Measurements from ENCODE around the gene ABI3BP.

Gene ABI3BP

GRCh38 chr3:100796556-100796955 lies 196.7 kb downstream of the ABI3BP start:
- Histone ChIP-seq H3K27ac (ENCODE audit: low read depth, low read length) (no peak overlapping the region), H3K27me3 (ENCODE audit: control insufficient read depth, insufficient read depth, low read length) (no peaks in the 10 kb centered on the region), H3K4me1 (ENCODE audit: control insufficient read depth, insufficient read depth, low read length) (no peaks in the 10 kb centered on the region), H3K9ac (ENCODE audit: low read length) (no peak overlapping the region), H3K4me3 (ENCODE audit: low read length) (no peak overlapping the region), H3K36me3 (ENCODE audit: control insufficient read depth, insufficient read depth, low read length) (no peaks in the 10 kb centered on the region)

GRCh38 chr3:100789579-100789978 lies 203.6 kb downstream of the ABI3BP start:
- Histone ChIP-seq H3K4me1 (ENCODE audit: control insufficient read depth, insufficient read depth, low read length) (no peaks in the 10 kb centered on the region), H3K4me3 (ENCODE audit: low read length) (no peak overlapping the region), H3K27me3 (ENCODE audit: control insufficient read depth, insufficient read depth, low read length) (no peaks in the 10 kb centered on the region), H3K27ac (ENCODE audit: low read depth, low read length) (no peak overlapping the region), H3K9ac (ENCODE audit: low read length) (no peak overlapping the region), H3K36me3 (ENCODE audit: control insufficient read depth, insufficient read depth, low read length) (no peaks in the 10 kb centered on the region)

GRCh38 chr3:100783619-100784018 lies 209.6 kb downstream of the ABI3BP start:
- no peak overlapping the region for H3K27ac ChIP-seq (ENCODE audit: low read depth, low read length)
- peaks cover 5% of the 10 kb centered on the region for H3K4me1 ChIP-seq (ENCODE audit: control insufficient read depth, insufficient read depth, low read length)
- H3K36me3 ChIP-seq (ENCODE audit: control insufficient read depth, insufficient read depth, low read length) = no peaks in the 10 kb centered on the region
- no peak overlapping the region for H3K9ac ChIP-seq (ENCODE audit: low read length)
- H3K27me3 ChIP-seq (ENCODE audit: control insufficient read depth, insufficient read depth, low read length) = no peaks in the 10 kb centered on the region
- H3K4me3 ChIP-seq (ENCODE audit: low read length) = no peak overlapping the region

- no peak overlapping the region for H3K4me3 ChIP-seq (ENCODE audit: low read length)
- peak overlapping the region; percentile 52 for H3K27ac ChIP-seq (ENCODE audit: low read depth, low read length)
- peaks cover 5% of the 10 kb centered on the region for H3K4me1 ChIP-seq (ENCODE audit: control insufficient read depth, insufficient read depth, low read length)
- no peaks in the 10 kb centered on the region for H3K27me3 ChIP-seq (ENCODE audit: control insufficient read depth, insufficient read depth, low read length)
- no peaks in the 10 kb centered on the region for H3K36me3 ChIP-seq (ENCODE audit: control insufficient read depth, insufficient read depth, low read length)
- no peak overlapping the region for H3K9ac ChIP-seq (ENCODE audit: low read length)
These were observed 210.3 kb downstream of the ABI3BP start for GRCh38 chr3:100782906-100783305.

GRCh38 chr3:100782348-100782747 lies 210.9 kb downstream of the ABI3BP start:
- Histone ChIP-seq H3K9ac (ENCODE audit: low read length) (no peak overlapping the region), H3K4me3 (ENCODE audit: low read length) (no peak overlapping the region), H3K4me1 (ENCODE audit: control insufficient read depth, insufficient read depth, low read length) (peaks cover 5% of the 10 kb centered on the region), H3K27ac (ENCODE audit: low read depth, low read length) (peak overlapping the region; percentile 14), H3K27me3 (ENCODE audit: control insufficient read depth, insufficient read depth, low read length) (no peaks in the 10 kb centered on the region), H3K36me3 (ENCODE audit: control insufficient read depth, insufficient read depth, low read length) (no peaks in the 10 kb centered on the region)

GRCh38 chr3:100781301-100781700 lies 211.9 kb downstream of the ABI3BP start:
- Histone ChIP-seq H3K27me3 (ENCODE audit: control insufficient read depth, insufficient read depth, low read length) (no peaks in the 10 kb centered on the region), H3K9ac (ENCODE audit: low read length) (no peak overlapping the region), H3K36me3 (ENCODE audit: control insufficient read depth, insufficient read depth, low read length) (no peaks in the 10 kb centered on the region), H3K4me3 (ENCODE audit: low read length) (no peak overlapping the region), H3K4me1 (ENCODE audit: control insufficient read depth, insufficient read depth, low read length) (peaks cover 5% of the 10 kb centered on the region), H3K27ac (ENCODE audit: low read depth, low read length) (no peak overlapping the region)

- Histone ChIP-seq H3K27me3 (ENCODE audit: control insufficient read depth, insufficient read depth, low read length) (no peaks in the 10 kb centered on the region), H3K36me3 (ENCODE audit: control insufficient read depth, insufficient read depth, low read length) (no peaks in the 10 kb centered on the region), H3K4me1 (ENCODE audit: control insufficient read depth, insufficient read depth, low read length) (peaks cover 5% of the 10 kb centered on the region), H3K4me3 (ENCODE audit: low read length) (no peak overlapping the region), H3K27ac (ENCODE audit: low read depth, low read length) (no peak overlapping the region), H3K9ac (ENCODE audit: low read length) (no peak overlapping the region)
These were observed 213.1 kb downstream of the ABI3BP start for GRCh38 chr3:100780071-100780622.

- H3K4me1 ChIP-seq (ENCODE audit: control insufficient read depth, insufficient read depth, low read length) = peaks cover 5% of the 10 kb centered on the region
- H3K27ac ChIP-seq (ENCODE audit: low read depth, low read length) = no peak overlapping the region
- H3K36me3 ChIP-seq (ENCODE audit: control insufficient read depth, insufficient read depth, low read length) = no peaks in the 10 kb centered on the region
- no peak overlapping the region for H3K9ac ChIP-seq (ENCODE audit: low read length)
- H3K4me3 ChIP-seq (ENCODE audit: low read length) = no peak overlapping the region
- H3K27me3 ChIP-seq (ENCODE audit: control insufficient read depth, insufficient read depth, low read length) = no peaks in the 10 kb centered on the region
These were observed 213.7 kb downstream of the ABI3BP start for GRCh38 chr3:100779480-100779879.

- H3K36me3 ChIP-seq (ENCODE audit: control insufficient read depth, insufficient read depth, low read length) = no peaks in the 10 kb centered on the region
- H3K27ac ChIP-seq (ENCODE audit: low read depth, low read length) = no peak overlapping the region
- H3K4me1 ChIP-seq (ENCODE audit: control insufficient read depth, insufficient read depth, low read length) = peaks cover 1% of the 10 kb centered on the region
- no peak overlapping the region for H3K9ac ChIP-seq (ENCODE audit: low read length)
- no peak overlapping the region for H3K4me3 ChIP-seq (ENCODE audit: low read length)
- no peaks in the 10 kb centered on the region for H3K27me3 ChIP-seq (ENCODE audit: control insufficient read depth, insufficient read depth, low read length)
These were observed 215.9 kb downstream of the ABI3BP start for GRCh38 chr3:100777271-100777670.

- Histone ChIP-seq H3K9ac (ENCODE audit: low read length) (no peak overlapping the region), H3K27ac (ENCODE audit: low read depth, low read length) (no peak overlapping the region), H3K27me3 (ENCODE audit: control insufficient read depth, insufficient read depth, low read length) (no peaks in the 10 kb centered on the region), H3K36me3 (ENCODE audit: control insufficient read depth, insufficient read depth, low read length) (no peaks in the 10 kb centered on the region), H3K4me1 (ENCODE audit: control insufficient read depth, insufficient read depth, low read length) (no peaks in the 10 kb centered on the region), H3K4me3 (ENCODE audit: low read length) (no peak overlapping the region)
These were observed 216.5 kb downstream of the ABI3BP start for GRCh38 chr3:100776746-100777145.

GRCh38 chr3:100776097-100776729 lies 217.0 kb downstream of the ABI3BP start:
- no peak overlapping the region for H3K27ac ChIP-seq (ENCODE audit: low read depth, low read length)
- H3K36me3 ChIP-seq (ENCODE audit: control insufficient read depth, insufficient read depth, low read length) = no peaks in the 10 kb centered on the region
- H3K4me3 ChIP-seq (ENCODE audit: low read length) = no peak overlapping the region
- H3K9ac ChIP-seq (ENCODE audit: low read length) = no peak overlapping the region
- no peaks in the 10 kb centered on the region for H3K4me1 ChIP-seq (ENCODE audit: control insufficient read depth, insufficient read depth, low read length)
- no peaks in the 10 kb centered on the region for H3K27me3 ChIP-seq (ENCODE audit: control insufficient read depth, insufficient read depth, low read length)

- H3K4me1 ChIP-seq (ENCODE audit: control insufficient read depth, insufficient read depth, low read length) = no peaks in the 10 kb centered on the region
- no peaks in the 10 kb centered on the region for H3K27me3 ChIP-seq (ENCODE audit: control insufficient read depth, insufficient read depth, low read length)
- H3K4me3 ChIP-seq (ENCODE audit: low read length) = no peak overlapping the region
- no peak overlapping the region for H3K27ac ChIP-seq (ENCODE audit: low read depth, low read length)
- no peaks in the 10 kb centered on the region for H3K36me3 ChIP-seq (ENCODE audit: control insufficient read depth, insufficient read depth, low read length)
- no peak overlapping the region for H3K9ac ChIP-seq (ENCODE audit: low read length)
These were observed 217.6 kb downstream of the ABI3BP start for GRCh38 chr3:100775669-100776068.

GRCh38 chr3:100775226-100775625 lies 218.0 kb downstream of the ABI3BP start:
- H3K4me3 ChIP-seq (ENCODE audit: low read length) = no peak overlapping the region
- no peaks in the 10 kb centered on the region for H3K27me3 ChIP-seq (ENCODE audit: control insufficient read depth, insufficient read depth, low read length)
- no peak overlapping the region for H3K9ac ChIP-seq (ENCODE audit: low read length)
- H3K36me3 ChIP-seq (ENCODE audit: control insufficient read depth, insufficient read depth, low read length) = no peaks in the 10 kb centered on the region
- no peaks in the 10 kb centered on the region for H3K4me1 ChIP-seq (ENCODE audit: control insufficient read depth, insufficient read depth, low read length)
- no peak overlapping the region for H3K27ac ChIP-seq (ENCODE audit: low read depth, low read length)
